Measurements from ENCODE around the gene LTBP1. TPM values are rescaled to one million over a fixed set of nuclear protein-coding genes. Genes with fewer than 3 reads are reported as not detected.

LTBP1 gene
- polyA plus RNA-seq, 3 donors: 1.3 to 8.8 (median 7.0) TPM

DNA sequence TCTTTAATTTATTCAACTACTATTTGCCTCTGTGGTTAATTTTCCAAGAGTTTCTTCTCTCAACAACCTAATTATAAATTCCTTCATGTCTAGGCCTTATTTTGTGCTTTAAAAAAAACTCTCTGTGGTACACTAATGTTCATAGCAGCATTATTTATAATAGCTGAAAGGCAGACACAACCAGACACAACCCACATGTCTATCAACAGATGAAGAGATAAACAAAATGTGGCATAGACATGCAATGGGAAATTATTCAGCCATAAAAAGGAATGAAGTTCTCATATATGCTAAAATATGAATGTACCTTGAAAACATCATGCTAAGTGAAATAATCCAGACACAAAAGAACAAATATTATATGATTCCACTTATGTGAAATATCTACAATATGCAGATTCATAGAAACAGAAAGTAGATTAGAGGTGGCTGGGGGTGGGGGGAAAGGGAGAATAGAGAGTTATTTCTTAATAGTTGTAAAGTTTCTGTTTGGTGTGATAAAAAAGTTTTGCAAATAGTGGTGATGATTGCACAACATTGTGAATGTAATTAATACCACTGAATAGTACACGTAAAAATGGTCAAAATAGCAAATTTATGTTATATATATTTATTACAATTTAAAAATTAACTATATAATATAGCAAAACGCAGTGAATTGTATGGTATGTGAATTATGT, 501.6 kb downstream of the LTBP1 start:
- 65 to 75% (median 69%) methylated on average over 2 of the region's 2 CpGs for WGBS, 3 donors
- H3K27ac ChIP-seq (ENCODE audit: low read depth, low read length): no peak overlapping the region

Data from adipose tissue (tissue), 3 donors.